ENCODE data around the gene GRIN2A. TPM values are rescaled to one million over a fixed set of nuclear protein-coding genes. Genes with fewer than 3 reads are reported as not detected.

Gene GRIN2A
- total and polyA plus RNA-seq, 12 donors: 0.07 to 1.2 (median 0.32) TPM; not detected in 2

- DNase-seq: no peak
- no peaks in the 10 kb centered on the region for H3K4me1 ChIP-seq (replicated peaks in 1 of 2)
- intact Hi-C loops (cut with DNase I): no loop called here
- no peaks in the 10 kb centered on the region for H3K36me3 ChIP-seq (replicated peaks in 1 of 2)
- WGBS, 4 donors: 78 to 90% (median 80%) methylated on average over 4 to 6 of the region's 6 CpGs
- no peaks in the 10 kb centered on the region for H3K9me3 ChIP-seq (replicated peaks in 1 of 3)
- H3K27ac ChIP-seq: no peak overlapping the region
- H3K4me3 ChIP-seq: no peak overlapping the region
- no peaks in the 10 kb centered on the region for H3K27me3 ChIP-seq
- TF ChIP-seq POLR2A (IDR thresholded peaks at IDR 0.05): no peak
These were observed 443.5 kb downstream of the GRIN2A start for GRCh38 chr16:9738690-9739089.

- H3K27me3 ChIP-seq: no peaks in the 10 kb centered on the region
- no peak overlapping the region for H3K27ac ChIP-seq
- H3K36me3 ChIP-seq (replicated peaks in 1 of 2): no peaks in the 10 kb centered on the region
- TF ChIP-seq CTCF (IDR thresholded peaks at IDR 0.05) (no peak), POLR2A (IDR thresholded peaks at IDR 0.05) (no peak)
- WGBS, 4 donors: 76 to 83% (median 81%) methylated on average over 5 of the region's 5 CpGs
- H3K9me3 ChIP-seq (replicated peaks in 1 of 3): no peaks in the 10 kb centered on the region
- DNase-seq: no peak
- intact Hi-C loops (cut with DNase I): no loop called here
- no peak overlapping the region for H3K4me3 ChIP-seq
- H3K4me1 ChIP-seq (replicated peaks in 1 of 2): no peaks in the 10 kb centered on the region
These were observed 445.7 kb downstream of the GRIN2A start for GRCh38 chr16:9736547-9736946.

- TF ChIP-seq POLR2A (IDR thresholded peaks at IDR 0.05) (no peak), CTCF (IDR thresholded peaks at IDR 0.05) (no peak)
- no peak for DNase-seq
- Histone ChIP-seq H3K4me3 (no peak overlapping the region), H3K36me3 (replicated peaks in 1 of 2) (no peaks in the 10 kb centered on the region), H3K27ac (no peak overlapping the region), H3K27me3 (no peaks in the 10 kb centered on the region), H3K9me3 (replicated peaks in 1 of 3) (no peaks in the 10 kb centered on the region), H3K4me1 (replicated peaks in 1 of 2) (no peaks in the 10 kb centered on the region)
- intact Hi-C loops (cut with DNase I): no loop called here
These were observed 459.1 kb downstream of the GRIN2A start for GRCh38 chr16:9723136-9723535.

- Histone ChIP-seq H3K4me3 (no peak overlapping the region), H3K27ac (no peak overlapping the region), H3K9me3 (replicated peaks in 1 of 3) (no peaks in the 10 kb centered on the region), H3K36me3 (replicated peaks in 1 of 2) (no peaks in the 10 kb centered on the region), H3K4me1 (replicated peaks in 1 of 2) (no peaks in the 10 kb centered on the region), H3K27me3 (no peaks in the 10 kb centered on the region)
- intact Hi-C loops (cut with DNase I): no loop called here
- TF ChIP-seq CTCF (IDR thresholded peaks at IDR 0.05): no peak
- TF ChIP-seq POLR2A (IDR thresholded peaks at IDR 0.05): no peak
- 59 to 72% (median 63%) methylated on average over 6 of the region's 6 CpGs for WGBS, 4 donors
- no peak for DNase-seq
These were observed 468.3 kb downstream of the GRIN2A start for GRCh38 chr16:9713907-9714306.

GRCh38 chr16:9713156-9713555 is 469.1 kb downstream of the GRIN2A start:
- no peaks in the 10 kb centered on the region for H3K9me3 ChIP-seq (replicated peaks in 1 of 3)
- H3K4me1 ChIP-seq (replicated peaks in 1 of 2): no peaks in the 10 kb centered on the region
- intact Hi-C loops (cut with DNase I): no loop called here
- no peak for TF ChIP-seq POLR2A (IDR thresholded peaks at IDR 0.05)
- WGBS, 4 donors: 18 to 43% (median 40%) methylated on average over 1 of the region's 1 CpG
- H3K4me3 ChIP-seq: no peak overlapping the region
- no peak for DNase-seq
- no peak overlapping the region for H3K27ac ChIP-seq
- no peaks in the 10 kb centered on the region for H3K36me3 ChIP-seq (replicated peaks in 1 of 2)
- H3K27me3 ChIP-seq: no peaks in the 10 kb centered on the region

Measured in adrenal gland (tissue), 12 donors.